ENCODE measurements around the gene FNIP1. TPM values are rescaled to one million over a fixed set of nuclear protein-coding genes. Genes with fewer than 3 reads are reported as not detected.
"Not testable (repeated sequence)": the region's sequence is repeated elsewhere in the genome, so short reads cannot be mapped to it uniquely, and the experiment has no call there.

FNIP1 gene
- total RNA-seq, 4 donors from 2014 or later = 24.3 to 54.9 (median 40.8) TPM

DNA sequence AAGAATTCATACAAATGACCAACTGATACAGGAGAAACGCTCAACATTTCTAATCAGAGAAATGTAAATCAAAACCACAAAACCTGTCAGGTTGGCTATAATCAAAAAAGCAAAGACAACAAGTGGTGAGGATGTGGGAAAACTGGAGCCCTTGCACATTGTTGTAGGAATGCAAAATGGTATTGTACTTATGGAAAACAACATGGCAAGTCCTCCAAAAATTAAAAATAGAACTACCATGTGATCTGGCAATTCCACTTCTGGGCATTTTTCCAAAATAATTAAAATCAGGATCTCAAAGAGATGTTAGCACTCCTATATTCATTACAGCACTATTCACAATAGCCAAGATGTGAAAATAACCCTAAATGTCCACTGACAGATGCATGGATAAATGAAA lies 76.1 kb downstream of the FNIP1 start:
- no peaks in the 10 kb centered on the region for H3K4me1 ChIP-seq
- H3K27ac ChIP-seq = no peak overlapping the region
- DNase-seq = no peak
- H3K9me3 ChIP-seq = no peaks in the 10 kb centered on the region
- intact Hi-C loops (cut with DNase I; ENCODE audit: low total_unique reads) = no loop called here
- TF ChIP-seq POLR2A (IDR thresholded peaks at IDR 0.05) (no peak), CTCF (IDR thresholded peaks at IDR 0.05) (no peak), POLR2AphosphoS5 (IDR thresholded peaks at IDR 0.05) (no peak), EP300 (IDR thresholded peaks at IDR 0.05; ENCODE audit: low read depth) (no peak)
- H3K27me3 ChIP-seq = no peaks in the 10 kb centered on the region
- WGBS, 2 donors (ENCODE audit: low coverage in 1 of 2) = 85 to 100% methylated on average over 1 of the region's 1 CpG
- peaks cover 0 to 24% (median 0%) of the 10 kb centered on the region in 4 donors for H3K36me3 ChIP-seq
- H3K4me3 ChIP-seq = no peak overlapping the region
- in situ Hi-C loops (cut with MboI; ENCODE audit: low pct_ligation_motif_present in 1 of 4, low pct_unique_long_range_greater_than_20kb in 1 of 4, low sequenced_read_pairs in 3 of 4) = no loop called here

DNA sequence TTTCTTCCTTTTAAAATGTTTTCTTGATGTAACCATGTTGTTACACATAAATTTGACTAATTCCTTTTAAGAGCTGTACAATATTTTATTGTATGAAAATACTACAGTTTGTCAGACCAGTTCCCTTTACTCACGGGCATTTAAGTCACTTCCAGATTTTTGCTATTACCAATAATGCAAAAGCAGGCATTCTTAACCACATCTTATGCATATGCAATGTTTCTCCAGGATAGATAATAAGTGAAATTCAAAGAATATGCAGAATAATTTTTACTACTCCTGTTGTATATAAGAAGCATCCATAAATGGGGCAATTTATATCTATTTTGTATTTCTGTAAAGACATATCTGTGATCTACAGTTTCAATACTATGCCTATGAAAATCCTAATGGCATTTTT lies 77.3 kb downstream of the FNIP1 start:
- Histone ChIP-seq H3K4me3 (no peak overlapping the region), H3K9me3 (no peaks in the 10 kb centered on the region), H3K36me3 (peaks cover 0 to 25% (median 5%) of the 10 kb centered on the region in 4 donors), H3K27ac (no peak overlapping the region), H3K4me1 (no peaks in the 10 kb centered on the region), H3K27me3 (no peaks in the 10 kb centered on the region)
- intact Hi-C loops (cut with DNase I; ENCODE audit: low total_unique reads) = no loop called here
- in situ Hi-C loops (cut with MboI; ENCODE audit: low pct_ligation_motif_present in 1 of 4, low pct_unique_long_range_greater_than_20kb in 1 of 4, low sequenced_read_pairs in 3 of 4) = no loop called here
- no peak for DNase-seq
- no peak for TF ChIP-seq POLR2A (IDR thresholded peaks at IDR 0.05)
- no peak for TF ChIP-seq CTCF (IDR thresholded peaks at IDR 0.05)
- TF ChIP-seq POLR2AphosphoS5 (IDR thresholded peaks at IDR 0.05) = no peak
- no peak for TF ChIP-seq EP300 (IDR thresholded peaks at IDR 0.05; ENCODE audit: low read depth)
- 88 to 100% methylated on average over 1 of the region's 1 CpG for WGBS, 2 donors (ENCODE audit: low coverage in 1 of 2)

- H3K4me3 ChIP-seq = no peak overlapping the region
- WGBS, 2 donors (ENCODE audit: low coverage in 1 of 2) = 91 to 93% methylated on average over 5 of the region's 5 CpGs
- no peak overlapping the region for H3K27ac ChIP-seq
- H3K36me3 ChIP-seq = peaks cover 0 to 25% (median 5%) of the 10 kb centered on the region in 4 donors
- no peaks in the 10 kb centered on the region for H3K9me3 ChIP-seq
- in situ Hi-C loops (cut with MboI; ENCODE audit: low pct_ligation_motif_present in 1 of 4, low pct_unique_long_range_greater_than_20kb in 1 of 4, low sequenced_read_pairs in 3 of 4) = no loop called here
- H3K4me1 ChIP-seq = no peaks in the 10 kb centered on the region
- TF ChIP-seq POLR2AphosphoS5 (IDR thresholded peaks at IDR 0.05) (no peak), POLR2A (IDR thresholded peaks at IDR 0.05) (no peak), EP300 (IDR thresholded peaks at IDR 0.05; ENCODE audit: low read depth) (no peak), CTCF (IDR thresholded peaks at IDR 0.05) (no peak)
- no peak for DNase-seq
- intact Hi-C loops (cut with DNase I; ENCODE audit: low total_unique reads) = no loop called here
- no peaks in the 10 kb centered on the region for H3K27me3 ChIP-seq
Observed at GRCh38 chr5:131718487-131719014, 78.3 kb downstream of the FNIP1 start.

DNA sequence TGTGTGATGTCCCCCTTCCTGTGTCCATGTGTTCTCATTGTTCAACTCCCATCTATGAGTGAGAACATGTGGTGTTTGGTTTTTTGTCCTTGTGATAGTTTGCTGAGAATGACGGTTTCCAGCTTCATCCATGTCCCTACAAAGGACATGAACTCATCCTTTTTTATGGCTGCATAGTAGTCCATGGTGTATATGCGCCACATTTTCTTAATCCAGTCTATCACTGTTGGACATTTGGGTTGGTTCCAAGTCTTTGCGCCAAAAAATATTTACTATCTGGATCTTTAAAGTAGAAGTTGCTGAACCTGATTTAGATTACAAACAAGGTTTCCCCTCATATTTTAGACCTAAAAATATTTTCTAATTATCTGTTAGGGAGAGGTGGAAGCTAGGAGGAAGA lies 79.7 kb downstream of the FNIP1 start:
- H3K9me3 ChIP-seq; DNase-seq; intact Hi-C loops (cut with DNase I; ENCODE audit: low total_unique reads); in situ Hi-C loops (cut with MboI; ENCODE audit: low pct_ligation_motif_present in 1 of 4, low pct_unique_long_range_greater_than_20kb in 1 of 4, low sequenced_read_pairs in 3 of 4); H3K27me3 ChIP-seq; H3K4me1 ChIP-seq; H3K27ac ChIP-seq; H3K4me3 ChIP-seq: not testable (repeated sequence)
- 97 to 100% methylated on average over 3 of the region's 3 CpGs for WGBS, 2 donors (ENCODE audit: low coverage in 1 of 2)
- peaks cover 0 to 25% (median 5%) of the 10 kb centered on the region in 4 donors for H3K36me3 ChIP-seq

DNA sequence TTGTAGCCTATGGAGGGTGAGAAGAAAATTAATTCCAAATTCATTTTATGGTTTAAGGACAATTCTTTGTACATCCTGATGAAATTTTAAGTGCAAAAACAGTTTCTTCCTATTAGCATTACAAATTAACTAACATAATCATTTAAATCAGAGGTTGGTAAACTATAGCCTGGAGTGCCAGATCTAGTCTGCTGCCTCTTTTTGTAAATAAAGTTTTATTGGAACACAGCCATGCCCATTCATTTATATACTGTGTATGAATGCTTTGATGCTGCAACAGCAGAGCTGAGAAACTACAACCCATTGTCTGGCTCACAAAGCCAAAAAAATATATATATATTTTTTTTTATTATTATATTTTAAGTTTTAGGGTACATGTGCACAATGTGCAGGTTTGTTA lies 80.2 kb downstream of the FNIP1 start:
- Histone ChIP-seq H3K4me3 (no peak overlapping the region), H3K4me1 (no peaks in the 10 kb centered on the region), H3K9me3 (no peaks in the 10 kb centered on the region), H3K27me3 (no peaks in the 10 kb centered on the region), H3K27ac (no peak overlapping the region), H3K36me3 (peaks cover 0 to 26% (median 5%) of the 10 kb centered on the region in 4 donors)
- intact Hi-C loops (cut with DNase I; ENCODE audit: low total_unique reads) = no loop called here
- TF ChIP-seq CTCF (IDR thresholded peaks at IDR 0.05) = no peak
- TF ChIP-seq EP300 (IDR thresholded peaks at IDR 0.05; ENCODE audit: low read depth) = no peak
- TF ChIP-seq POLR2A (IDR thresholded peaks at IDR 0.05) = no peak
- no peak for TF ChIP-seq POLR2AphosphoS5 (IDR thresholded peaks at IDR 0.05)
- DNase-seq = no peak
- in situ Hi-C loops (cut with MboI; ENCODE audit: low pct_ligation_motif_present in 1 of 4, low pct_unique_long_range_greater_than_20kb in 1 of 4, low sequenced_read_pairs in 3 of 4) = no loop called here

All from transverse colon (tissue), 4 donors.